Fibroblast of lung (primary cell): ENCODE data around the gene LRRC8D.

Experiments used
- CTCF ChIP-seq, 2 donors: IDR thresholded peaks in 1 of 2; conservative IDR thresholded peaks in 1 of 2; 1 replicate in 1 of 2; 2 replicates in 1 of 2; pipeline ENCODE4 v1.5.1; 2011 to 2012; ENCODE audit warnings: low read length in 2 of 2, control low read depth in 1 of 2, inconsistent platforms in 1 of 2, low read depth in 1 of 2, mild to moderate bottlenecking in 1 of 2
- EZH2 ChIP-seq: IDR thresholded peaks from 2 replicates; pipeline ENCODE4 v1.5.1; 2012; ENCODE audit warnings: low read length, control low read depth, mild to moderate bottlenecking; ENCODE audit errors: missing control alignments

- TF ChIP-seq CTCF (conservative IDR thresholded peaks at IDR 0.05 in 1 of 2, IDR thresholded peaks at IDR 0.05 in 1 of 2; ENCODE audit: low read depth in 1 of 2, low read length in 2 of 2) = no peak
- TF ChIP-seq EZH2 = no peak
These were observed 77.3 kb downstream of the LRRC8D start for GRCh38 chr1:89898150-89898549.
